ENCODE measurements around the gene SNX9. TPM values are rescaled to one million over a fixed set of nuclear protein-coding genes. Genes with fewer than 3 reads are reported as not detected.
A peak's percentile ranks its signal among the peaks of the same experiment; 100 is the strongest.

Gene SNX9
- total and polyA plus RNA-seq, 2 of the 8 experiments (the other 6 are each of a cell fraction or from before 2014, with no cell fraction given), result 11.8 to 23.2 TPM

GRCh38 chr6:157981132-157981394 is 158.0 kb downstream of the SNX9 start:
- ChIA-PET CTCF (ENCODE audit: partially characterized antibody) (interaction anchor here (0.6 to 1.4 kb wide), 5 partner anchors 9 to 105 kb away, joined by 3 to 4 read pairs (median 3); no protein-coding TSS in a partner anchor), POLR2A (ENCODE audit: partially characterized antibody) (interaction anchor here (1.5 to 3.5 kb wide), 3 partner anchors 9 to 27 kb away, joined by 3 to 12 read pairs (median 12); no protein-coding TSS in a partner anchor)
- no peak overlapping the region for H4K5ac ChIP-seq (ENCODE audit: insufficient read length, low read depth, low read length)
- FAIRE-seq, result no peak
- H4K8ac ChIP-seq (ENCODE audit: extremely low read depth, insufficient read depth, low read length), result peak overlapping the region; percentile 81; the same call in 1 of the 2 replicates
- H3K79me2 ChIP-seq (ENCODE audit: control insufficient read depth in 1 of 2, insufficient read depth in 2 of 2, low read length in 2 of 2), result peaks cover 0 to 16% of the 10 kb centered on the region in 2 experiments; a peak in 2 of 4 replicates
- H3K14ac ChIP-seq (ENCODE audit: insufficient read length), result no peak overlapping the region
- H3K79me1 ChIP-seq (ENCODE audit: low read depth, low read length), result no peaks in the 10 kb centered on the region; the same call in 1 of the 2 replicates
- H3K9me3 ChIP-seq (ENCODE audit: insufficient read depth in 2 of 2, low read depth in 1 of 2, low read length in 1 of 2), result no peaks in the 10 kb centered on the region
- H3K56ac ChIP-seq (replicated peaks; ENCODE audit: insufficient read length, low read depth, low read length), result no peak overlapping the region
- no peaks in the 10 kb centered on the region for H3K36me3 ChIP-seq (ENCODE audit: control insufficient read depth in 2 of 4, insufficient read depth in 4 of 4, low read length in 3 of 4)
- H2BK120ac ChIP-seq (replicated peaks; ENCODE audit: low read depth, low read length), result no peak overlapping the region
- peak in 1 of 2 experiments; percentile 52; a peak in 2 of 4 replicates for TF ChIP-seq SIN3A (conservative IDR thresholded peaks at IDR 0.05 in 1 of 2, IDR thresholded peaks at IDR 0.05 in 1 of 2; ENCODE audit: low read depth in 1 of 2, low read length in 2 of 2)
- TF ChIP-seq SUZ12 (IDR thresholded peaks at IDR 0.05; ENCODE audit: low read length), result peak; percentile 17; the same call in 1 of the 2 replicates
- peak; percentile 33; the same call in 1 of the 2 replicates for TF ChIP-seq E2F6 (IDR thresholded peaks at IDR 0.05)
- TF ChIP-seq CTBP2 (IDR thresholded peaks at IDR 0.05; ENCODE audit: borderline replicate concordance, insufficient read depth, insufficient read length, low read length), result no peak
- no peak for TF ChIP-seq EZH2 (IDR thresholded peaks at IDR 0.05; ENCODE audit: low read depth, low read length, severe bottlenecking)
- TF ChIP-seq USF2 (IDR thresholded peaks at IDR 0.05; ENCODE audit: low read length), result peak; percentile 52
- H3K4me3 ChIP-seq (ENCODE audit: extremely low read depth in 1 of 4, insufficient read depth in 2 of 4, low read depth in 3 of 4, low read length in 4 of 4), result peak overlapping the region; percentile 50 to 81 (median 62)
- WGBS, 2 experiments (ENCODE audit: extremely low coverage in 1 of 2, insufficient coverage in 1 of 2, insufficient read length in 1 of 2, insufficient replicate concordance in 2 of 2, low coverage in 1 of 2, low lambda C conversion rate in 2 of 2, missing lambda C conversion rate in 1 of 2), result 10% methylated on average over 21 of the region's 24 CpGs; no CpG with 5 or more reads in 1 of the 2 experiments
- H2BK5ac ChIP-seq (ENCODE audit: low read depth, low read length), result peak overlapping the region; percentile 44; the same call in 1 of the 2 replicates
- H3K4me2 ChIP-seq (ENCODE audit: insufficient read depth in 1 of 2, low read depth in 2 of 2, low read length in 2 of 2), result peak overlapping the region; percentile 65 to 89
- H2BK20ac ChIP-seq (ENCODE audit: low read length), result no peak overlapping the region
- H2BK12ac ChIP-seq (ENCODE audit: low read depth, low read length), result peak overlapping the region; percentile 71
- no peak for DNase-seq (ENCODE audit: low read depth in 1 of 2, low spot score in 2 of 2)
- H3K27ac ChIP-seq (ENCODE audit: low read depth, low read length), result no peak overlapping the region
- peak overlapping the region; percentile 93 for H2AFZ ChIP-seq (ENCODE audit: low read length)
- peak overlapping the region; percentile 44 for H4K91ac ChIP-seq (replicated peaks; ENCODE audit: insufficient read length, low read length)
- peak overlapping the region; percentile 90; the same call in 1 of the 2 replicates for H2BK15ac ChIP-seq (ENCODE audit: low read length)
- 0 out of 2 replicates have a peak overlapping the region, but pooled peaks have one; percentile 79 for H2AK5ac ChIP-seq (ENCODE audit: low read depth, low read length)
- H3K23me2 ChIP-seq (ENCODE audit: low read depth, low read length), result peaks cover 5% of the 10 kb centered on the region; the same call in 1 of the 2 replicates
- H3K4me1 ChIP-seq (replicated peaks in 1 of 4; ENCODE audit: control insufficient read depth in 3 of 4, insufficient read depth in 4 of 4, low read length in 3 of 4), result peaks cover 3 to 23% (median 19%) of the 10 kb centered on the region in 4 experiments
- H3K27me3 ChIP-seq (replicated peaks in 1 of 4; ENCODE audit: control insufficient read depth in 3 of 4, extremely low read depth in 1 of 4, insufficient read depth in 3 of 4, low read length in 3 of 4), result peaks cover 0 to 16% (median 11%) of the 10 kb centered on the region in 4 experiments; a peak in 5 of 7 replicates
- no peak overlapping the region for H3K23ac ChIP-seq (ENCODE audit: insufficient read length)
- peak overlapping the region; percentile 33 for H3K4ac ChIP-seq (replicated peaks; ENCODE audit: insufficient read length, low read depth, low read length)
- peak overlapping the region in 2 of 4 experiments; percentile 9 to 57; a peak in 2 of 7 replicates for H3K9ac ChIP-seq (replicated peaks in 1 of 4; ENCODE audit: extremely low read depth in 1 of 4, low read depth in 3 of 4, low read length in 3 of 4)
- no peaks in the 10 kb centered on the region for H4K20me1 ChIP-seq (replicated peaks in 1 of 2; ENCODE audit: control insufficient read depth in 1 of 2, insufficient read depth in 2 of 2, low read length in 2 of 2)
- H3K18ac ChIP-seq (ENCODE audit: extremely low read depth, low read length), result no peak overlapping the region

Measured in H1 (cell line).